H1 (cell line): Measurements from ENCODE around the gene MARK3. TPM values are rescaled to one million over a fixed set of nuclear protein-coding genes. Genes with fewer than 3 reads are reported as not detected.

Experiments
- CTCF ChIA-PET: fragments of 300-600 bp; sonication (Branson Sonifier 250); formaldehyde crosslinking; loops from one replicate; lab custom pipeline; 2021; ENCODE audit not compliant: partially characterized antibody; lab: Charles Lee
- POLR2A ChIA-PET: fragments of 300-600 bp; sonication (Branson Sonifier 250); formaldehyde crosslinking; loops from one replicate; lab custom pipeline; 2021; ENCODE audit warnings: inconsistent platforms; ENCODE audit not compliant: partially characterized antibody; lab: Charles Lee
- DNase-seq, 2 experiments: peaks; one replicate each; pipeline versions ENCODE4 v3.0.0 to v3.0.0-alpha.2; 2010 to 2022; ENCODE audit warnings: low spot score in 2 of 2, low read depth in 1 of 2, mixed read lengths in 1 of 2
- FAIRE-seq: peaks from 2 replicates; lab custom pipeline; 2011; peaks lifted over from hg19 to GRCh38; lab: Jason Lieb, UNC
- H2AFZ ChIP-seq: 2 replicates; pipeline ENCODE4 v1.8.1; 2012; ENCODE audit warnings: low read length, inconsistent platforms
- H2AK5ac ChIP-seq: 2 replicates; pipeline ENCODE4 v1.6.1; 2013; ENCODE audit warnings: low read depth, low read length
- H2BK120ac ChIP-seq: replicated peaks from 2 replicates; pipeline ENCODE3; 2013; ENCODE audit warnings: low read depth, low read length, inconsistent platforms
- H2BK12ac ChIP-seq: 2 replicates; pipeline ENCODE4 v1.6.1; 2013; ENCODE audit warnings: low read depth, low read length
- H2BK15ac ChIP-seq: 2 replicates; pipeline ENCODE4 v1.6.1; 2013; ENCODE audit warnings: low read length
- H2BK20ac ChIP-seq: 2 replicates; pipeline ENCODE4 v1.6.1; 2013; ENCODE audit warnings: low read length
- H2BK5ac ChIP-seq: 2 replicates; pipeline ENCODE4 v1.6.1; 2013; ENCODE audit warnings: low read depth, low read length
- H3K14ac ChIP-seq: 2 replicates; pipeline ENCODE4 v1.6.1; 2013; ENCODE audit warnings: inconsistent platforms; ENCODE audit not compliant: insufficient read length
- H3K18ac ChIP-seq: 2 replicates; pipeline ENCODE4 v1.6.1; 2013; ENCODE audit warnings: low read length; ENCODE audit errors: extremely low read depth
- H3K23ac ChIP-seq: 2 replicates; pipeline ENCODE4 v1.6.1; 2013; ENCODE audit warnings: inconsistent platforms; ENCODE audit not compliant: insufficient read length
- H3K23me2 ChIP-seq: 2 replicates; pipeline ENCODE4 v1.6.1; 2013; ENCODE audit warnings: low read depth, low read length
- H3K27ac ChIP-seq: 2 replicates; pipeline ENCODE4 v1.6.1; 2011; ENCODE audit warnings: low read depth, low read length, inconsistent platforms
- H3K27me3 ChIP-seq, 4 experiments: replicated peaks in 1 of 4; 1 replicate in 1 of 4; 2 replicates in 3 of 4; pipeline versions ENCODE4 v1.6.1 to v1.8.1; 2011 to 2013; ENCODE audit warnings: low read length in 3 of 4, mild to moderate bottlenecking in 3 of 4, inconsistent platforms in 2 of 4, mixed read lengths in 2 of 4, moderate library complexity in 1 of 4; ENCODE audit not compliant: control insufficient read depth in 3 of 4, insufficient read depth in 3 of 4; ENCODE audit errors: extremely low read depth in 1 of 4
- H3K36me3 ChIP-seq, 4 experiments: 2 replicates each; pipeline versions ENCODE4 v1.6.1 to v1.8.1; 2011 to 2013; ENCODE audit warnings: mild to moderate bottlenecking in 4 of 4, low read length in 3 of 4, moderate library complexity in 2 of 4, control low read depth in 1 of 4, inconsistent platforms in 1 of 4; ENCODE audit not compliant: insufficient read depth in 4 of 4, control insufficient read depth in 2 of 4
- H3K4ac ChIP-seq: replicated peaks from 2 replicates; pipeline ENCODE3; 2013; ENCODE audit warnings: low read length, low read depth, mixed read lengths, inconsistent platforms; ENCODE audit not compliant: insufficient read length
- H3K4me1 ChIP-seq, 4 experiments: replicated peaks in 1 of 4; 1 replicate in 1 of 4; 2 replicates in 3 of 4; pipeline versions ENCODE4 v1.6.1 to v1.8.1; 2011 to 2013; ENCODE audit warnings: low read length in 3 of 4, inconsistent platforms in 2 of 4, mixed read lengths in 1 of 4; ENCODE audit not compliant: insufficient read depth in 4 of 4, control insufficient read depth in 3 of 4
- H3K4me2 ChIP-seq, 2 experiments: 2 replicates each; pipeline versions ENCODE4 v1.6.1 to v1.8.1; 2011 to 2013; ENCODE audit warnings: low read depth in 2 of 2, low read length in 2 of 2, control low read depth in 1 of 2, inconsistent platforms in 1 of 2, mild to moderate bottlenecking in 1 of 2; ENCODE audit not compliant: insufficient read depth in 1 of 2
- H3K4me3 ChIP-seq, 4 experiments: fragments of 200-600, 300-600 bp in 1 of 4; sonication (generic), shearing (Covaris generic), sonication (Bioruptor Twin) in 1 of 4; 2 replicates each; pipeline versions ENCODE4 v1.5.1 to v1.8.1; 2011 to 2016; ENCODE audit warnings: low read length in 4 of 4, low read depth in 3 of 4, control low read depth in 2 of 4, inconsistent platforms in 2 of 4, mild to moderate bottlenecking in 2 of 4, mixed read lengths in 1 of 4, moderate library complexity in 1 of 4; ENCODE audit not compliant: insufficient read depth in 2 of 4; ENCODE audit errors: extremely low read depth in 1 of 4
- H3K56ac ChIP-seq: replicated peaks from 2 replicates; pipeline ENCODE3; 2013; ENCODE audit warnings: low read depth, mild to moderate bottlenecking, mixed read lengths, low read length, inconsistent platforms; ENCODE audit not compliant: insufficient read length
- H3K79me1 ChIP-seq: 2 replicates; pipeline ENCODE4 v1.6.1; 2013; ENCODE audit warnings: low read depth, low read length, control low read depth
- H3K79me2 ChIP-seq, 2 experiments: 2 replicates each; pipeline versions ENCODE4 v1.6.1 to v1.8.1; 2012 to 2013; ENCODE audit warnings: low read length in 2 of 2, mild to moderate bottlenecking in 2 of 2, inconsistent platforms in 1 of 2; ENCODE audit not compliant: insufficient read depth in 2 of 2, control insufficient read depth in 1 of 2
- H3K9ac ChIP-seq, 4 experiments: replicated peaks in 1 of 4; 1 replicate in 1 of 4; 2 replicates in 3 of 4; pipeline versions ENCODE4 v1.6.1 to v1.8.1; 2011 to 2013; ENCODE audit warnings: low read depth in 3 of 4, low read length in 3 of 4, control low read depth in 2 of 4, mild to moderate bottlenecking in 2 of 4, moderate library complexity in 2 of 4, inconsistent platforms in 1 of 4; ENCODE audit errors: extremely low read depth in 1 of 4
- H3K9me3 ChIP-seq, 2 experiments: 2 replicates each; pipeline versions ENCODE4 v1.6.1 to v1.8.1; 2012 to 2013; ENCODE audit warnings: mild to moderate bottlenecking in 2 of 2, moderate library complexity in 2 of 2, control low read depth in 1 of 2, inconsistent platforms in 1 of 2, low read depth in 1 of 2, low read length in 1 of 2, mixed read lengths in 1 of 2; ENCODE audit not compliant: insufficient read depth in 2 of 2
- H4K20me1 ChIP-seq, 2 experiments: replicated peaks in 1 of 2; 2 replicates each; pipeline versions ENCODE3 to v1.8.1; 2011 to 2013; ENCODE audit warnings: inconsistent platforms in 2 of 2, low read length in 2 of 2, mild to moderate bottlenecking in 1 of 2; ENCODE audit not compliant: insufficient read depth in 2 of 2, control insufficient read depth in 1 of 2
- H4K5ac ChIP-seq: 2 replicates; pipeline ENCODE4 v1.6.1; 2013; ENCODE audit warnings: low read length, low read depth, mixed read lengths, inconsistent platforms; ENCODE audit not compliant: insufficient read length
- H4K8ac ChIP-seq: 2 replicates; pipeline ENCODE4 v1.8.0; 2013; ENCODE audit warnings: mild to moderate bottlenecking, moderate library complexity, low read length, inconsistent platforms; ENCODE audit not compliant: insufficient read depth; ENCODE audit errors: extremely low read depth
- H4K91ac ChIP-seq: replicated peaks from 2 replicates; pipeline ENCODE3; 2013; ENCODE audit warnings: low read length, mixed read lengths, inconsistent platforms; ENCODE audit not compliant: insufficient read length
- POLR2AphosphoS5 ChIP-seq: IDR thresholded peaks from 2 replicates; pipeline ENCODE4 v1.6.1; 2011; ENCODE audit warnings: low read depth, low read length
- TCF12 ChIP-seq: IDR thresholded peaks from 2 replicates; pipeline ENCODE4 v1.6.1; 2011; ENCODE audit warnings: low read depth, mild to moderate bottlenecking, low read length
- WGBS, 2 experiments: shearing (Covaris generic) in 1 of 2; methylation state at CpG; one replicate each; pipeline versions ENCODE4 v1.1.6 to v1.1.7; 2013 to 2015; ENCODE audit warnings: low lambda C conversion rate in 2 of 2, mixed read lengths in 2 of 2, inconsistent platforms in 1 of 2, low coverage in 1 of 2, missing lambda C conversion rate in 1 of 2; ENCODE audit not compliant: insufficient replicate concordance in 2 of 2, insufficient coverage in 1 of 2, insufficient read length in 1 of 2; ENCODE audit errors: extremely low coverage in 1 of 2, missing lambda C conversion rate in 1 of 2; 5-methylcytosine and 5-hydroxymethylcytosine counted together
- polyA plus RNA-seq, 7 experiments: library from polyadenylated mRNA; depleted of rRNA in 3 of 7; stranded (reverse) in 5 of 7; unstranded in 2 of 7; fragments of >200 nt in 5 of 7; fragments of 200-250 nt in 2 of 7; gene quantifications; 1 replicate in 5 of 7; 2 replicates in 1 of 7; 4 replicates in 1 of 7; pipeline versions ENCODE4 v1.2.1 to v1.2.3, GENCODE V29; 2011 to 2013; ENCODE audit warnings: missing spikeins in 2 of 7, mixed read lengths in 2 of 7
- total RNA-seq: library from RNA; stranded (reverse); fragmentation: NEBNext Ultra II Directional; extraction: Animal tissue kit (Norgen Biotek cat#: 25700); gene quantifications from 2 replicates; pipeline ENCODE4 v1.2.1, GENCODE V29; 2021
- TF ChIP-seq, protein P1 (sequence below): IDR thresholded peaks from 2 replicates; pipeline ENCODE4 v1.6.1; 2011; ENCODE audit warnings: low read depth, mild to moderate bottlenecking, low read length; ENCODE audit not compliant: insufficient read depth

MARK3 gene
- total and polyA plus RNA-seq, 2 of the 8 experiments (the other 6 are each of a cell fraction or from before 2014, with no cell fraction given): 39.4 to 76.9 TPM

DNA sequence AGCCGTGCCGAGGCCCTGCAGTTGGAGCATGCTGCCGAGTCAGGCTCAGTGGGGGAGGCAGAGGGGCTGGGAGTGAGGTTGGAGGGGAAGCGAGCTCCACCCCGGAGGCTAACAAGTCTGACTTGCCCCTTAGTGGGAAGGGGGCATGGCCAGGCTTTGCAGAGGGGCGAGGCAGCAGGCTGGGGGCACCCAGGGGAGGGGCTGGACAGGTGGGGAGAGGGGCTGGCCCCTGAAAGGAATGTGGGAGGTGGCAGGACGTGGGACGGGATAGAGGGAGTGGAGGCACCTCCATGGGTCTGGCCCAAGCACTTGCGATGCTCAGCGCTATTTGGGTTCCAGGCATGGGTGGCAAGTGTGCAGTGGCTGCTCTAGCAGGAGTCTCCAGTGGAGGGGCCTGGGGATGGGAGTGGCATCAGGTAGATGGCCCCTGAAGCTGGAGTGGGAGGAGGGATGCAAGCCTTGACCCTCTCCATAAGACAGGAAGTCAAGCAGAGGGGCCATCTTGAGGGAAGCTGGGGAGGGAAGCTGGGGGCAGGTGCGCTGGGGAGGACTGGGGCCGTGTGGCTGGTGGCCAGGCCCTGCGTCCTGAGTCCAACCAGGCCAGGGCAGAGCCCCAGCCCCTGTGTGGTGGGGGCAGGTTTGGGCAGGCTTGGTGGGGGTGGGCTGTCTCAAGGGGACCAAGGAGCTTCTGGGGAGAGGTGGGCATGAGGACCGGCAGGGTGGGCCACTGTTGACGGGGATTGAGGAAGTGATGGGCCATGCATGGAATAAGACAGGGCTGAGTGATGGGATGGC lies 146.4 kb downstream of the MARK3 start:
- H2BK5ac ChIP-seq: no peak overlapping the region
- no peak for FAIRE-seq
- POLR2A ChIA-PET: interaction anchor here (1.1 to 29.8 kb wide), 5 partner anchors 9 to 31 kb away, joined by 3 to 844 read pairs (median 6); partner anchors contain the start of genes BAG5, CKB and COA8
- TF ChIP-seq POLR2AphosphoS5 (no peak), TCF12 (no peak)
- TF ChIP-seq, protein P1, sequence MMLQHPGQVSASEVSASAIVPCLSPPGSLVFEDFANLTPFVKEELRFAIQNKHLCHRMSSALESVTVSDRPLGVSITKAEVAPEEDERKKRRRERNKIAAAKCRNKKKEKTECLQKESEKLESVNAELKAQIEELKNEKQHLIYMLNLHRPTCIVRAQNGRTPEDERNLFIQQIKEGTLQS: no peak

More for the DNA sequence above, 146.4 kb downstream of the MARK3 start:
- Histone ChIP-seq H2AFZ (no peak overlapping the region), H2BK15ac (no peak overlapping the region), H3K18ac (no peak overlapping the region), H3K9me3 (no peaks in the 10 kb centered on the region), H3K27me3 (no peaks in the 10 kb centered on the region; a peak in 1 of 7 replicates), H3K79me1 (peaks cover 24% of the 10 kb centered on the region), H3K27ac (no peak overlapping the region), H3K4ac (no peak overlapping the region), H2BK12ac (no peak overlapping the region), H3K23ac (no peak overlapping the region), H3K23me2 (peaks cover 8% of the 10 kb centered on the region; the same call in 1 of the 2 replicates), H3K56ac (no peak overlapping the region), H3K36me3 (peaks cover 0 to 17% (median 1%) of the 10 kb centered on the region in 4 experiments; a peak in 3 of 8 replicates), H4K5ac (no peak overlapping the region), H3K9ac (no peak overlapping the region), H3K4me1 (peaks cover 0 to 12% (median 10%) of the 10 kb centered on the region in 4 experiments; a peak in 6 of 7 replicates), H2AK5ac (no peak overlapping the region), H2BK20ac (no peak overlapping the region), H4K20me1 (peaks cover 13 to 42% of the 10 kb centered on the region in 2 experiments), H3K14ac (no peak overlapping the region), H2BK120ac (no peak overlapping the region), H3K4me3 (no peak overlapping the region), H3K4me2 (no peak overlapping the region), H4K91ac (no peak overlapping the region), H4K8ac (no peak overlapping the region), H3K79me2 (peaks cover 5 to 20% of the 10 kb centered on the region in 2 experiments; a peak in 3 of 4 replicates)
- CTCF ChIA-PET: interaction anchor here (1.1 to 28.8 kb wide), 3 partner anchors 15 to 427 kb away, joined by 3 to 921 read pairs (median 230); partner anchors contain the start of gene CKB
- 97% methylated on average over 11 of the region's 15 CpGs; no CpG with 5 or more reads in 1 of the 2 experiments for WGBS, 2 experiments
- DNase-seq: no peak
